PC-9 (cell line): ENCODE measurements around the gene GP1BB.

Experiments used
- EZH2 ChIP-seq: fragments of 200-600 bp; sonication (generic); IDR thresholded peaks from 2 replicates; pipeline ENCODE4 v1.8.0; 2017; ENCODE audit warnings: antibody characterized with exemption, low read depth
- TF ChIP-seq, protein P1 (sequence below): fragments of 200-600 bp; sonication (generic); conservative IDR thresholded peaks from 2 replicates; pipeline ENCODE4 v1.6.1; 2017; ENCODE audit warnings: mixed run types, antibody characterized with exemption, mild to moderate bottlenecking, moderate library complexity

DNA sequence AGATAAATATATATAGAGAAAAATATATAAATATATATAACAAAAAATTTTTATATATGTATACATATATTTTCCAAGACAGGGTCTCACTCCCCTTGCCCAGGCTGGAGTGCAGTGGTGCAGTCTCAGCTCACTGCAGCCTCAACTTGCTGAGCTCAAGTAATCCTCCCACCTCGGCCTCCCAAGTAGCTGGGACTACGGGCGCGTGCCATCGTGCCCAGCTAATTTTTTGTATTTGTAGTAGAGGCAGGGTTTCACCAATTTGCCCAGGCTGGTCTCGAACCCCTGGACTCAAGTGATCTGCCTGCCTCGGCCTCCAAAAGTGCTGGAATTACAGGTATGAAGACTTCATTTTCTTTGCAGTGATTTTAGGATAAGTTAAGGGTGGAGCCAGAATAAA is 47.9 kb upstream of the GP1BB start:
- TF ChIP-seq, protein P1, sequence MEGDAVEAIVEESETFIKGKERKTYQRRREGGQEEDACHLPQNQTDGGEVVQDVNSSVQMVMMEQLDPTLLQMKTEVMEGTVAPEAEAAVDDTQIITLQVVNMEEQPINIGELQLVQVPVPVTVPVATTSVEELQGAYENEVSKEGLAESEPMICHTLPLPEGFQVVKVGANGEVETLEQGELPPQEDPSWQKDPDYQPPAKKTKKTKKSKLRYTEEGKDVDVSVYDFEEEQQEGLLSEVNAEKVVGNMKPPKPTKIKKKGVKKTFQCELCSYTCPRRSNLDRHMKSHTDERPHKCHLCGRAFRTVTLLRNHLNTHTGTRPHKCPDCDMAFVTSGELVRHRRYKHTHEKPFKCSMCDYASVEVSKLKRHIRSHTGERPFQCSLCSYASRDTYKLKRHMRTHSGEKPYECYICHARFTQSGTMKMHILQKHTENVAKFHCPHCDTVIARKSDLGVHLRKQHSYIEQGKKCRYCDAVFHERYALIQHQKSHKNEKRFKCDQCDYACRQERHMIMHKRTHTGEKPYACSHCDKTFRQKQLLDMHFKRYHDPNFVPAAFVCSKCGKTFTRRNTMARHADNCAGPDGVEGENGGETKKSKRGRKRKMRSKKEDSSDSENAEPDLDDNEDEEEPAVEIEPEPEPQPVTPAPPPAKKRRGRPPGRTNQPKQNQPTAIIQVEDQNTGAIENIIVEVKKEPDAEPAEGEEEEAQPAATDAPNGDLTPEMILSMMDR, result no peak
- TF ChIP-seq EZH2, result no peak
